GM12878 (cell line): ENCODE results near the gene CCDC187. TPM values are rescaled to one million over a fixed set of nuclear protein-coding genes. Genes with fewer than 3 reads are reported as not detected.

Experiments used
- ATAC-seq: fragments of 200-7000 bp; cut with Tn5 transposase; 3 replicates; pipeline ENCODE4 v1.9.1; 2020; ENCODE audit warnings: mild to moderate bottlenecking, moderate library complexity
- BruUV-seq: library from RNA; stranded (reverse); fragments of 400-500 nt; replicated peaks from 2 replicates; lab custom pipeline; 2021; lab: Mats Ljungman, UMichigan
- CTCF ChIA-PET: fragments of 300-600 bp; sonication (Branson Sonifier 250); formaldehyde crosslinking; extraction: SDS; loops from one replicate; lab custom pipeline; 2021; ENCODE audit warnings: inconsistent platforms; lab: Yijun Ruan, JAX
- POLR2A ChIA-PET: fragments of 350-600 bp; formaldehyde crosslinking; extraction: SDS; loops from one replicate; lab custom pipeline; 2021; ENCODE audit warnings: inconsistent platforms; lab: Charles Lee
- RAD21 ChIA-PET: fragments of 300-600 bp; sonication (Branson Sonifier 250); formaldehyde crosslinking; loops from one replicate; lab custom pipeline; 2023; ENCODE audit warnings: antibody characterized with exemption; ENCODE audit not compliant: unreplicated experiment; lab: Charles Lee
- SMC1A ChIA-PET: fragments of 300-600 bp; sonication (Branson Sonifier 250); formaldehyde crosslinking; loops from one replicate; lab custom pipeline; 2023; ENCODE audit not compliant: unreplicated experiment, uncharacterized antibody; lab: Charles Lee
- DNase-seq: peaks from one replicate; pipeline ENCODE4 v3.0.0-alpha.2; 2011; ENCODE audit warnings: low read depth, low spot score
- FAIRE-seq: peaks from 3 replicates; lab custom pipeline; 2011; peaks lifted over from hg19 to GRCh38; lab: Jason Lieb, UNC
- H2AFZ ChIP-seq: 2 replicates; pipeline ENCODE4 v1.6.0; 2011; ENCODE audit warnings: low read depth, low read length, control low read depth; ENCODE audit not compliant: control insufficient read depth
- H3K27ac ChIP-seq: 2 replicates; pipeline ENCODE4 v1.5.1; 2011; ENCODE audit warnings: control low read depth; ENCODE audit not compliant: control insufficient read depth, insufficient read depth
- H3K27me3 ChIP-seq, 2 experiments: replicated peaks in 1 of 2; 2 replicates each; pipeline versions ENCODE4 v1.6.0 to v1.6.1; 2011; ENCODE audit warnings: low read length in 1 of 2; ENCODE audit not compliant: control insufficient read depth in 2 of 2, insufficient read depth in 2 of 2
- H3K36me3 ChIP-seq, 2 experiments: 2 replicates each; pipeline ENCODE4 v1.5.1; 2011; ENCODE audit warnings: low read length in 1 of 2; ENCODE audit not compliant: control insufficient read depth in 2 of 2, insufficient read depth in 2 of 2
- H3K4me1 ChIP-seq: 2 replicates; pipeline ENCODE4 v1.6.1; 2011; ENCODE audit warnings: mild to moderate bottlenecking, low read length, moderate library complexity, mixed read lengths; ENCODE audit not compliant: control insufficient read depth, insufficient read depth
- H3K4me2 ChIP-seq: 2 replicates; pipeline ENCODE4 v1.6.0; 2011; ENCODE audit warnings: control low read depth; ENCODE audit not compliant: control insufficient read depth, insufficient read depth
- H3K4me3 ChIP-seq: fragments of 200-600 bp; sonication (generic); 2 replicates; pipeline ENCODE4 v1.5.1; 2016
- H3K79me2 ChIP-seq: 2 replicates; pipeline ENCODE4 v1.6.0; 2011; ENCODE audit warnings: low read length; ENCODE audit not compliant: control insufficient read depth, insufficient read depth
- H3K9ac ChIP-seq: 2 replicates; pipeline ENCODE4 v1.8.0; 2011; ENCODE audit warnings: low read length, control low read depth, mixed read lengths; ENCODE audit not compliant: control insufficient read depth, insufficient read depth
- H3K9me3 ChIP-seq: replicated peaks from 3 replicates; pipeline ENCODE4 v1.5.1; 2011; ENCODE audit warnings: mild to moderate bottlenecking, low read length; ENCODE audit not compliant: control insufficient read depth, insufficient read depth
- H4K20me1 ChIP-seq: 2 replicates; pipeline ENCODE4 v1.6.0; 2011; ENCODE audit not compliant: control insufficient read depth, insufficient read depth
- BCL11A ChIP-seq: IDR thresholded peaks from 2 replicates; pipeline ENCODE4 v1.6.1; 2011; ENCODE audit warnings: low read depth, low read length
- CEBPB ChIP-seq, 2 experiments: fragments of 150-350 bp in 1 of 2; IDR thresholded peaks; 2 replicates each; pipeline ENCODE4 v1.6.1; 2012 to 2014; ENCODE audit warnings: low read depth in 2 of 2, low read length in 2 of 2, borderline replicate concordance in 1 of 2, inconsistent platforms in 1 of 2
- CHD1 ChIP-seq: IDR thresholded peaks from 2 replicates; pipeline ENCODE4 v1.6.1; 2012; ENCODE audit warnings: low read depth, low read length, improper control_type of control experiment
- CREB1 ChIP-seq: IDR thresholded peaks from 2 replicates; pipeline ENCODE4 v1.6.1; 2012; ENCODE audit warnings: low read depth, mild to moderate bottlenecking, inconsistent platforms
- GABPA ChIP-seq: IDR thresholded peaks from 2 replicates; pipeline ENCODE4 v1.6.1; 2014; ENCODE audit warnings: antibody characterized with exemption, low read depth, mild to moderate bottlenecking, inconsistent platforms
- NBN ChIP-seq: fragments of 450-650 bp; IDR thresholded peaks from 2 replicates; pipeline ENCODE4 v1.6.1; 2016
- NFIC ChIP-seq: IDR thresholded peaks from 2 replicates; pipeline ENCODE4 v1.6.1; 2012; ENCODE audit warnings: low read depth, mild to moderate bottlenecking, inconsistent platforms, low read length, moderate library complexity
- NFXL1 ChIP-seq: fragments of 450-650 bp; IDR thresholded peaks from 2 replicates; pipeline ENCODE4 v1.6.1; 2017; ENCODE audit warnings: antibody characterized with exemption, mild to moderate bottlenecking, borderline replicate concordance
- PAX5 ChIP-seq: IDR thresholded peaks from 2 replicates; pipeline ENCODE4 v1.6.1; 2011; ENCODE audit warnings: low read depth, low read length, borderline replicate concordance
- RUNX3 ChIP-seq: IDR thresholded peaks from 2 replicates; pipeline ENCODE4 v1.6.1; 2012; ENCODE audit warnings: low read length, inconsistent platforms
- SMARCA5 ChIP-seq: fragments of 450-650 bp; IDR thresholded peaks from 2 replicates; pipeline ENCODE4 v1.6.1; 2017; ENCODE audit warnings: mild to moderate bottlenecking
- SREBF2 ChIP-seq: IDR thresholded peaks from 2 replicates; pipeline ENCODE4 v1.6.1; 2012; ENCODE audit warnings: mild to moderate bottlenecking, low read length
- STAT1 ChIP-seq: fragments of 450-650 bp; conservative IDR thresholded peaks from 2 replicates; pipeline ENCODE4 v1.6.1; 2014; ENCODE audit warnings: antibody characterized with exemption, mild to moderate bottlenecking
- ZNF217 ChIP-seq: fragments of 450-650 bp; IDR thresholded peaks from 2 replicates; pipeline ENCODE4 v1.6.1; 2017; ENCODE audit warnings: antibody characterized with exemption, mild to moderate bottlenecking
- ZNF24 ChIP-seq: fragments of 450-650 bp; IDR thresholded peaks from 2 replicates; pipeline ENCODE4 v1.6.1; 2017; ENCODE audit warnings: antibody characterized with exemption, mild to moderate bottlenecking
- WGBS: methylation state at CpG from one replicate; pipeline ENCODE4 v1.1.6; 2016; ENCODE audit warnings: low lambda C conversion rate; ENCODE audit not compliant: insufficient replicate concordance, insufficient coverage; ENCODE audit errors: missing lambda C conversion rate; 5-methylcytosine and 5-hydroxymethylcytosine counted together
- in situ Hi-C: fragments of 300-500 bp; cut with MboI; formaldehyde crosslinking; loops from 9 replicates; pipeline ENCODE4 v1.14.3; 2018; ENCODE audit warnings: mixed read lengths
- intact Hi-C: fragments of 100-400 bp; cut with micrococcal nuclease; formaldehyde crosslinking; loops from one replicate; pipeline ENCODE4 v1.14.2; 2022; ENCODE audit not compliant: unreplicated experiment
- polyA plus RNA-seq, 11 experiments: library from polyadenylated mRNA; depleted of rRNA in 4 of 11; unstranded in 6 of 11; stranded (reverse) in 5 of 11; fragments of >200 nt; fragmentation: Nextera tagmentation in 4 of 11; fragmentation: Illumina TruSeq in 1 of 11; extraction: Ambion mirVana in 4 of 11; extraction: Trizol in 1 of 11; gene quantifications; 1 replicate in 1 of 11; 2 replicates in 10 of 11; pipeline versions ENCODE4 v1.2.1 to v1.2.3, GENCODE V29; 2011 to 2016; ENCODE audit warnings: inconsistent platforms in 2 of 11, missing spikeins in 2 of 11, low read depth in 1 of 11
- total RNA-seq, 4 experiments: library from RNA; depleted of rRNA in 3 of 4; stranded (reverse); fragments of >200 nt in 3 of 4; fragmentation: Illumina TruSeq in 1 of 4; extraction: Trizol in 1 of 4; gene quantifications; 2 replicates each; pipeline versions ENCODE4 v1.2.1 to v1.2.3, GENCODE V29; 2013 to 2021
- TF ChIP-seq, protein P1 (sequence below): fragments of 450-650 bp; formaldehyde crosslinking; IDR thresholded peaks from 2 replicates; pipeline ENCODE4 v1.4.0; 2022; ENCODE audit warnings: mild to moderate bottlenecking, moderate library complexity

The CCDC187 gene
- total and polyA plus RNA-seq, 10 of the 15 experiments (the other 5 are each of a cell fraction or from before 2014, with no cell fraction given), result 0.04 to 0.23 (median 0.04) TPM; not detected in 7

DNA sequence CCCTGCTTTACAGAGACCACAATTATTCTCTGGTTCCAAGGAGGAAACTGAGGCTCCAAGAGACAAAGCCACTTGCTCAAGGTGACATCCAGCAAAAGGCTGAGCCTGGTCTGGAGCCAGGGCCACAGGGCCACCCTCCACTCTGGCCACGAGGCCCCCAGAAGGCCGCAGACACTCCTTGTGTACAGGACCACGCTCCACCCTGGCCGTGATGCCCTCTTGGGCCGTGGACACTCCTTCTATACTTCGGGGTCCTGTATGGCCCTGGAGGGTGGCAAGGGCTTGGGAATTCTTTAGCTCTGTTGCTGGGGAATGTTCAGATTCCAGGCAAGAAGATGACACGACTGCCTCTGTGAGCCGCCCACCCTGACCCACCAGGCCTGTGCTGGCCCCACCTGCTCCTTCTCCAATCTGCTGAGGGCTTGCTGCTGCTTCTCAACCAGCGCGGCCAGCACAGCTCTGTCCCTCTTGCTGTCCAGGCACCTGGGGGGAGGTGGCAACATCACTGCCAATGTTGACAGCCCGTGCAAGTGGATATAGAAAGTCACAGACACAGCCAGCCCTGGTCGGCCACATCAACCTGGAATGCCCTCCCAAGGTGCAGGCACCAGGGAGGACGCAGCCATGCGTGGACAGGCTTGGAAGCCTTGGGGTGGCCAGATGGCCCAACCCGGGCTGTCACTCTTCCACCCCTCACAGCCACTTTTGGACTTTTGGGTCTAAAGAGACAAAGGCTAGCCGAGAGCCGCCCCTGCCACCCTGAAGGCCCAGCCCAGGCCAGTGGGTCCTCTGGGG lies 38.1 kb downstream of the CCDC187 start:
- RAD21 ChIA-PET, result no interaction called here
- no peak for ATAC-seq
- no peaks in the 10 kb centered on the region for H4K20me1 ChIP-seq
- FAIRE-seq, result no peak
- no peak overlapping the region for H3K27ac ChIP-seq
- intact Hi-C loops, result no loop called here
- no peak overlapping the region for H3K4me2 ChIP-seq
- no peak overlapping the region for H2AFZ ChIP-seq
- no peaks in the 10 kb centered on the region for H3K27me3 ChIP-seq
- in situ Hi-C loops, result no loop called here
- H3K4me1 ChIP-seq, result no peaks in the 10 kb centered on the region
- no peak overlapping the region for H3K9ac ChIP-seq
- H3K79me2 ChIP-seq, result no peaks in the 10 kb centered on the region
- TF ChIP-seq SREBF2 (no peak), PAX5 (no peak), CREB1 (no peak), ZNF217 (no peak), NFIC (no peak), CHD1 (no peak), NFXL1 (no peak), NBN (no peak), CEBPB (IDR thresholded peaks at IDR 0.05; ENCODE audit: borderline replicate concordance in 1 of 2, low read depth in 2 of 2, low read length in 2 of 2) (no peak), GABPA (no peak), SMARCA5 (no peak), BCL11A (no peak), STAT1 (no peak), ZNF24 (no peak), RUNX3 (no peak)
- TF ChIP-seq, protein P1, sequence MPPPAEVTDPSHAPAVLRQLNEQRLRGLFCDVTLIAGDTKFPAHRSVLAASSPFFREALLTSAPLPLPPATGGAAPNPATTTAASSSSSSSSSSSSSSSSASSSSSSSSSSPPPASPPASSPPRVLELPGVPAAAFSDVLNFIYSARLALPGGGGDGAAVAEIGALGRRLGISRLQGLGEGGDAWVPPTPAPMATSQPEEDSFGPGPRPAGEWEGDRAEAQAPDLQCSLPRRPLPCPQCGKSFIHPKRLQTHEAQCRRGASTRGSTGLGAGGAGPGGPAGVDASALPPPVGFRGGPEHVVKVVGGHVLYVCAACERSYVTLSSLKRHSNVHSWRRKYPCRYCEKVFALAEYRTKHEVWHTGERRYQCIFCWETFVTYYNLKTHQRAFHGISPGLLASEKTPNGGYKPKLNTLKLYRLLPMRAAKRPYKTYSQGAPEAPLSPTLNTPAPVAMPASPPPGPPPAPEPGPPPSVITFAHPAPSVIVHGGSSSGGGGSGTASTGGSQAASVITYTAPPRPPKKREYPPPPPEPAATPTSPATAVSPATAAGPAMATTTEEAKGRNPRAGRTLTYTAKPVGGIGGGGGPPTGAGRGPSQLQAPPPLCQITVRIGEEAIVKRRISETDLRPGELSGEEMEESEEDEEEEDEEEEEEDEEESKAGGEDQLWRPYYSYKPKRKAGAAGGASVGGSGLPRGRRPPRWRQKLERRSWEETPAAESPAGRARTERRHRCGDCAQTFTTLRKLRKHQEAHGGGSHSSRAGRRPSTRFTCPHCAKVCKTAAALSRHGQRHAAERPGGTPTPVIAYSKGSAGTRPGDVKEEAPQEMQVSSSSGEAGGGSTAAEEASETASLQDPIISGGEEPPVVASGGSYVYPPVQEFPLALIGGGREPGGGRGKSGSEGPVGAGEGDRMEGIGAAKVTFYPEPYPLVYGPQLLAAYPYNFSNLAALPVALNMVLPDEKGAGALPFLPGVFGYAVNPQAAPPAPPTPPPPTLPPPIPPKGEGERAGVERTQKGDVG (CRISPR knock-in tag), result no peak
- TF ChIP-seq, all 136 proteins: peak for 0
- WGBS, result 27% methylated on average over 17 of the region's 17 CpGs
- no TSS peak for BruUV-seq
- no peak for DNase-seq
- ChIA-PET POLR2A (no interaction called here), CTCF (no interaction called here), SMC1A (no interaction called here)
- Histone ChIP-seq H3K9me3 (no peaks in the 10 kb centered on the region), H3K4me3 (no peak overlapping the region), H3K36me3 (no peaks in the 10 kb centered on the region)
